Urothelium cell line (cell line): ENCODE results near the gene TAC3.
"Not testable (repeated sequence)": the region's sequence is repeated elsewhere in the genome, so short reads cannot be mapped to it uniquely, and the experiment has no call there.

Experiments used
- DNase-seq: peaks from one replicate; pipeline ENCODE4 v3.0.0; 2011; ENCODE audit warnings: low spot score, mixed read lengths
- FAIRE-seq: peaks from 2 replicates; lab custom pipeline; 2011; peaks lifted over from hg19 to GRCh38; lab: Jason Lieb, UNC

Gene TAC3

DNA sequence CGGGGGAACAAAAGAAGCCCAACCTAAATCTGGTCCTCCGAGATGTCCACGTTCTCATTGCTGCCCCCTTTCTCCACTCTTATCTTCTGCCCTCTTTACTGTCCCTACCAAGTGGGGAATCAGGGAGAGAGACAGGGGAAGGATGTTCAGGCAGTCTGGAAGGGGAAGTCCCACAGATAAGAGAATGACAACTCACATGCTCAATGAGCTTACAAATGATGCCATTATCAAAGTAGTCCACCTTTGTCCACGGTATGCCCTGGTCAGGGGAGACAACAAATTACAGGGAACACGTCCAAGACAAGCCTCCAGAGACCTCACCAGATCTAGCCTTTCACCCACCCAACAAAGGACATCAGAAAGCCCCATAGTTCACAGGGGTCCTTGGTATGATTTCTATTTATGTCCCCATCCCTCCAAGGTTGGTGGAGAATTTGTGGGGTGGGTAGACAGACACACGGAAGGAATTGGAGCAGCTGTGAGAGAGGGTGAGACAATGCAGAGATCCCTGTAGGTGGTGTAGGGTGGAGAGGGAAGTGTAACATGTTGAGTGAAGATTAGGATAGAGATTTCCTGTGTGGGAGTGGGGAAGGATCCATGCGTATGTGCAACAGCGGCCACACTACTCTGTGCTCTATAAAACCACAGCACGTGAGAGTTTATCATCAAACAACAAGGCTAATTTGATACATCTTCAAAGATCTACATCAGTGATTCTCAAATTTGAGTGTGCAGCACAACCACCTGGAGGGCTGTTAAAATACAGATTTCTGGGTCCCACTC is 22.9 kb upstream of the TAC3 start:
- FAIRE-seq: no peak
- no peak for DNase-seq

DNA sequence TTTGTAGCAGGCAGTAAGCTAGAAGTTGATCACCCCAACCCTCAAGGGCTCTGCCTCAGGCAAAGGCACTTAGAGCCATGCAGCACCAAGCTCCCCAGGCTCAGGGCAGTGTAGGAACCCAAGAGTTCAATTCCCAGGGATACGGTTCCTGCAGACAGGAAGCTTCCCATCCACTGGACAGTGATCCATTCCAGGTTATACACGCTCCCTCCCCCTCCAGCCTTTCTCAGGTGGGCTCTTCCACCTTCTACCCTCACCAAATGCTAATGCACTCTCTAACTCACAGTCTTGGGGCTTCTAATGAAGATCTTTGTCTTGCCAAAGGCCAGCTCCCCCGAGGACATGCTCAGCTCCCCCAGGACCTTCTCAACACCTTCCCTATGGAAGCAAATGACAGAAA is 20.9 kb upstream of the TAC3 start:
- no peak for FAIRE-seq
- no peak for DNase-seq

DNA sequence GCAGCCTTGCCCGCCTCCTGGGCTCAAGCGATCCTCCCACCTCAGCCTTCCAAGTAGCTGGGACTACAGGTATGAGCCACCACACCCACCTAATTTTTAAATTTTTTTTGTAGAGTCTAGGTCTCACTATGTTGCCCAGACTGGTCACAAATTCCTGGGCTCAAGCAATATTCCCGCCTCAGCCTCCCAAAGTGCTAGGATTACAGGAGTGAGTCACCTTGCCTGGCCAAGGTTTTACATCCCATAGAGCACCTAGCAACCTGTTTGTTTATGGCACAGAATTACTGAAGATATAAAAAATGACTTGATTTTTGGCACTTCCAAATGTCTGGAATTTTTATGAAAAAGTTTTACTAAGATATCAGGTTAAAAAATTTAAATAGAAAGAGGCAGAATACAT is 17.1 kb upstream of the TAC3 start:
- DNase-seq (no peak), FAIRE-seq (no peak)

DNA sequence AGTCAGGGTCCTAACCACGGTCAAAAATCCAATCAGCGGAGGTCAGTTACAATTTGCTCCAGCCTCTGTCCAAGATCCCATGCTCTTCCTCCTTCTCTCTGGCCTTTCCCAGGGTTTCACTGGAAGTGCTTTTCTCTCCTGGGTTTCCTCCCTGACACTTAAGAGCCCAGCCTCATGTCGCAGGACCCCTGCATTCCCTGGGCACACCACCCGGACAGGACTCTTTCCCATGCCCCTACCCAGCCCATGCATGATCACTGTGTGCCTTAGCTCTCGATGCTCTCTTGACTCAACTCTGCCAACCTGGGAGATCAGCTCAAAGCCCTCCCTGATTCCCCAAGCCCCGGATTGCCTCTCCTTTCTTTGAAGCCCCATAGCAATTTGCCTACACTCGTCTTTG is 15.5 kb upstream of the TAC3 start:
- FAIRE-seq: no peak
- DNase-seq: no peak

GRCh38 chr12:57031138-57031725 is 14.9 kb upstream of the TAC3 start:
- DNase-seq (peak; percentile 29), FAIRE-seq (no peak)

GRCh38 chr12:57029457-57029856 is 13.1 kb upstream of the TAC3 start:
- no peak for DNase-seq

GRCh38 chr12:57027805-57028153 is 11.4 kb upstream of the TAC3 start:
- no peak for DNase-seq
- FAIRE-seq: no peak

More at GRCh38 chr12:57029457-57029856, 13.1 kb upstream of the TAC3 start:
- FAIRE-seq: no peak

GRCh38 chr12:57027011-57027804 is 10.9 kb upstream of the TAC3 start:
- no peak for FAIRE-seq
- no peak for DNase-seq

GRCh38 chr12:57025196-57025595 is 8.9 kb upstream of the TAC3 start:
- FAIRE-seq: no peak
- no peak for DNase-seq

DNA sequence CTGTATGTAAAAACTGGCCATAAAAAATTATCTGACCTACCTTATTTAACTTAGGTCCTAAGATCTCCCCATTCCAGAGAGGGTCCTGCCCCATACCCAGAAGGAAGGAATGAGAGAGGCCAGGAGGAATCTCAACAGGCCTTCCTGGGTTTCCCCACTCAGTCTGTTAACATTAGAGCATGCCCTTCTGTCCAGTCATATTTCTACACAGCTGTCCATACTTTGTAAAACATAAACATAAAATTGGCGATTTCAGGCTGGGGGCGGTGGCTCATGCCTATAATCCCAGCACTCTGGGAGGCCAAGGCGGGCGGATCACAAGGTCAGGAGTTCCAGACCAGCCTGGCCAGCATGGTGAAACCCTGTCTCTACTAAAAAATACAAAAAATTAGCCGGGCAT is 6.0 kb upstream of the TAC3 start:
- FAIRE-seq, DNase-seq: not testable (repeated sequence)

GRCh38 chr12:57019983-57020719 is 3.8 kb upstream of the TAC3 start:
- DNase-seq (no peak), FAIRE-seq (no peak)

- FAIRE-seq: no peak
- no peak for DNase-seq
These were observed 2.6 kb upstream of the TAC3 start for GRCh38 chr12:57018906-57019305.

- not testable (repeated sequence) for DNase-seq, FAIRE-seq
These were observed 2.0 kb upstream of the TAC3 start for GRCh38 chr12:57018353-57018752.

- no peak for DNase-seq
- FAIRE-seq: no peak
These were observed 3.5 kb downstream of the TAC3 start for GRCh38 chr12:57012600-57013465.

DNA sequence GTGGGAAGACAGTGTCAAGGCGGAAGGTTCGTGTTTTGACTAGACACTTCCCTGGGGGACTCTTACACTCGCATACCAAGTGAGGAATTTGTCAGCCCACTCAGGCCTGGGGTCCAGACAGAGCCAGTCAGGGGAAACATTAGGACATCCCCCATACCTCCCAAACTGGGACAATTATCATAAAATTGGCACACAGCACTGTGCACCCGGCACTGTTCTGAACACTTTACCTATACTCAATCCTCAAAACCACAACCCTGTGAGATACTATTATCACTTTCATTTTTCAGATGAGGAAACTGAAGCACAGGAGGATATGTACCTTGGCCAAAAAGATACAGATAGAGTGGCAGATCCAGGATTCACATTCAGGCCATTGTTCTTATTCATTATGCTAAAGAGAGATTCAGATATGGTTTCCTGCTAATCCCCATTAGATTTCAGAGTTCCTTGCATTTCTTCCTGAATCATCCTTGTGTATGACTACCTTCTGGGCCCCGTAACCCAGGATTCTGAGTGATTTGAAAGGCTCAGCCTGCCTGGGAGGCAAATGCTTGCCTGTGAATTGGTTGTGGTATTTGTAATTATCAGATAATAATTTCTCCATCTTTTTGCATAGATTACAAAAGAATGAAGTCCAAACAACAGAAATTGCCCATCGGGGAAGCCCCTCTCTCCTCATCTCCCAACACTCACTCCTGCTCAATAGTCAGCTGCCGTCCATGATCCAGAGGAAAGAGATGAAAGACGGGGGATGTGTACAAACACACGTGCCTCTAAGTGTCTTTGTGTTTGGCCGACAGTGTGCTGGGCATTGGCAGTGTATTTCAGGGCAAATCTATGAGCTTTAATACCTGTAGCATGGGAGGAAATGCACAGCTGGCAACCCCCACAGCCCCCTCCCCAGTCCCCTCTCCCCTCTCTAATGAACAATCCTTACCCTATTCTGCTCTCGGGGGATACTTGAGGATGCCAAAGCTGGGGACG is 4.6 kb downstream of the TAC3 start:
- FAIRE-seq: no peak

DNA sequence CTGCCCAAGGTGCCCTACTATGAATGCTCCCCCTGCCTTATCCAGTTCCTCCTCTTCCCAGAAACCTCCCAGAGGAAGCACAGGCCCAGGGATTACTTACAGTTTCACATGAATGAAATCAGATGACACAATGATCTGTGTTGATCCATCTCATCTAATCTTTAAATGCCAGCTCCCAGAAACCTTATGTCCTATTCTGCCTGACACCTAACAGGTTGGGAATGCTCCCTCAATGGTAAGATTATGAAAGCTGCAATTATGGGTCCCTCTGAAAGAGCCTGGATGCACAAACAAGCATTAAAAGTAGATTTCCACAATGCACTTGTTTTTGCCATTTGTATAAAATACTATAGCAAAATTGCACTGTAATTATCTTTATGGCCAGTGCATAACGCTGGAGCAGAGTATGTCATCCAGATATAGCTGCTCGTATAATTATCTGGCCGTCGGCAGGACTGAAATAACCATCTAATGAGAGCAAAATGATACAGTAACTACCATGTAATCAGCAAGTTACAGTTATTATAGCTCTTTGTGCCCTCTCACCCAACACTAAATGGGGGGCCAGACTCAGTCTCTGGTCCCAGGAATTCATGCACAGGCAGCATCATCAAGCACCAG is 5.6 kb downstream of the TAC3 start:
- FAIRE-seq: no peak

More for the DNA sequence above, 4.6 kb downstream of the TAC3 start:
- DNase-seq: no peak

GRCh38 chr12:57009949-57010626 is 6.2 kb downstream of the TAC3 start:
- no peak for DNase-seq
- FAIRE-seq: no peak

More for the DNA sequence above, 5.6 kb downstream of the TAC3 start:
- DNase-seq: no peak

GRCh38 chr12:57008178-57008577 is 8.2 kb downstream of the TAC3 start:
- DNase-seq (peak; percentile 46), FAIRE-seq (no peak)
